Stimulated activated CD8-positive, alpha-beta memory T cell treated with anti-CD3 and anti-CD28 coated beads, Interleukin-2, amount 100 ng/mL, for 1 hour (primary cell): Measurements from ENCODE around the gene NPHS1.
"Not testable (repeated sequence)": the region's sequence is repeated elsewhere in the genome, so short reads cannot be mapped to it uniquely, and the experiment has no call there.

Experiments
- DNase-seq, 2 donors: peaks; one replicate each; pipeline ENCODE4 v3.0.0-alpha.2; 2020; ENCODE audit warnings: low read depth in 2 of 2

Gene NPHS1

GRCh38 chr19:35852029-35852780 is at the start of gene NPHS1:
TSS of gene NPHS1 (minus strand) at chr19:35852504. CDS start at chr19:35851837, 667 bp downstream.
- DNase-seq = no peak

- DNase-seq = no peak
Observed at GRCh38 chr19:35901055-35901644, 48.8 kb upstream of the NPHS1 start.

GRCh38 chr19:35899547-35900214 is 47.4 kb upstream of the NPHS1 start:
- peak; percentile 69 to 78 for DNase-seq

- no peak for DNase-seq
Observed at GRCh38 chr19:35898499-35898809, 46.1 kb upstream of the NPHS1 start.

GRCh38 chr19:35897706-35898451 is 45.6 kb upstream of the NPHS1 start:
- DNase-seq = no peak

GRCh38 chr19:35896643-35897040 is 44.3 kb upstream of the NPHS1 start:
- no peak for DNase-seq

- DNase-seq = no peak
Observed at GRCh38 chr19:35895911-35896642, 43.8 kb upstream of the NPHS1 start.

- no peak for DNase-seq
Observed at GRCh38 chr19:35894342-35894741, 42.0 kb upstream of the NPHS1 start.

GRCh38 chr19:35891819-35892218 is 39.5 kb upstream of the NPHS1 start:
- DNase-seq = not testable (repeated sequence)

GRCh38 chr19:35890113-35890650 is 37.9 kb upstream of the NPHS1 start:
- no peak for DNase-seq

- no peak for DNase-seq
Observed at GRCh38 chr19:35889370-35890112, 37.2 kb upstream of the NPHS1 start.

- DNase-seq = no peak
Observed at GRCh38 chr19:35888398-35888797, 36.1 kb upstream of the NPHS1 start.

- no peak for DNase-seq
Observed at GRCh38 chr19:35887197-35887596, 34.9 kb upstream of the NPHS1 start.

GRCh38 chr19:35885904-35886303 is 33.6 kb upstream of the NPHS1 start:
- no peak for DNase-seq

GRCh38 chr19:35885225-35885738 is 33.0 kb upstream of the NPHS1 start:
- no peak for DNase-seq

GRCh38 chr19:35883882-35884281 is 31.6 kb upstream of the NPHS1 start:
- no peak for DNase-seq

GRCh38 chr19:35882114-35882832 is 30.0 kb upstream of the NPHS1 start:
- DNase-seq = no peak

- no peak for DNase-seq
Observed at GRCh38 chr19:35879770-35880317, 27.5 kb upstream of the NPHS1 start.

- DNase-seq = no peak
Observed at GRCh38 chr19:35879068-35879467, 26.8 kb upstream of the NPHS1 start.
